ENCODE measurements around the gene STAU1. TPM values are rescaled to one million over a fixed set of nuclear protein-coding genes. Genes with fewer than 3 reads are reported as not detected.
A peak's percentile ranks its signal among the peaks of the same experiment; 100 is the strongest.

STAU1 gene, protein sequence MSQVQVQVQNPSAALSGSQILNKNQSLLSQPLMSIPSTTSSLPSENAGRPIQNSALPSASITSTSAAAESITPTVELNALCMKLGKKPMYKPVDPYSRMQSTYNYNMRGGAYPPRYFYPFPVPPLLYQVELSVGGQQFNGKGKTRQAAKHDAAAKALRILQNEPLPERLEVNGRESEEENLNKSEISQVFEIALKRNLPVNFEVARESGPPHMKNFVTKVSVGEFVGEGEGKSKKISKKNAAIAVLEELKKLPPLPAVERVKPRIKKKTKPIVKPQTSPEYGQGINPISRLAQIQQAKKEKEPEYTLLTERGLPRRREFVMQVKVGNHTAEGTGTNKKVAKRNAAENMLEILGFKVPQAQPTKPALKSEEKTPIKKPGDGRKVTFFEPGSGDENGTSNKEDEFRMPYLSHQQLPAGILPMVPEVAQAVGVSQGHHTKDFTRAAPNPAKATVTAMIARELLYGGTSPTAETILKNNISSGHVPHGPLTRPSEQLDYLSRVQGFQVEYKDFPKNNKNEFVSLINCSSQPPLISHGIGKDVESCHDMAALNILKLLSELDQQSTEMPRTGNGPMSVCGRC
- 79.7 TPM for total RNA-seq (ENCODE audit: unreplicated experiment)
- long read RNA-seq, transcript STAU1-203 (13 exons, 3,211 nt): major isoform, 9 of 38 reads
- long read RNA-seq, partial matches to known transcripts: 14 of 38 reads
- long read RNA-seq, other reads (novel, unspliced or antisense): 12 of 38 reads

DNA sequence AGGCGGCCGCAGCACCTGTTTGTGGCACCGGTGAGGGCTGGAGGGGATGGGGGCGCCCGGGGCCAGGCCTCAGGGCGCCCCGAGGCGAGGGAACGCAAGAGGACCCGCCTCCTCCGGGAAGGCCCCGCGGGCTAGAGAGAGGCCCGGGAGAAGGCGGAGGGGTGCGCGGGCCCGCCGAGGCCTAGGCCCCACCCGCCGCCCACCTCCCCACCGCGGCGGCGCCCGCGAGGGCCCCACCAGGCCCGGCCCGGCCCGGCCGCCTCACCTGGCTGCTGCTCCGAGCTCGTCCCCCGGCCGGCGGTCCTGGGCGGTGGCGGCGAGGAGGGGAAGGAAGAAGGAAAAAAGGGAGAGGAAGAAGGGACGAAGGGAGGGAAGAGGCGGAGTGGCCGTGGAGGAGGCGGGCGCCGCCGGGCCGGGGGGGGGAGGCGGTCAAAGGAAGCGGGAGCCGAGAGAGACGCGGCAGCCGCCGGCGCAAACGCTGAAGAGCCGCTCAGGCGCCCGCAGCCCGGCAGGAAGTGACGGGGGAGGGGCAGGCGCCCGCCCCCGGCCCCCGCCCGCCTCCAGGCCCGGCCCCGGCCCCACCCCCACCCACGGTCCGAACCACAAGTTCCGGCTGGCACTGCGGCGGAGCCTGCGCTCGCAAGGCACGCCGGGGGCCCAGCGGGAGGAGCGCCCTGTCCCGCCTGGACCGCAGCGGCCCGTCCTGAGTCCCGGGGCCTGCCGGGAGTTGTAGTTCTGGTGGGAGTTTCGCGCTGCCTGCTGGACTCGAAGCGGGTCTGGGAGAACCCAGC, at the start of gene STAU1:
TSS of gene STAU1 (minus strand) at position 484 of the 791 bp plus-strand sequence. CDS start 22,133 bp downstream, outside the sequence.
- peaks cover 5% of the 10 kb centered on the region for H3K9me3 Mint-ChIP-seq (ENCODE audit: unreplicated experiment)
- peak within 1 kb of the TSS; percentile 85 for H3K27ac Mint-ChIP-seq (ENCODE audit: unreplicated experiment)
- TF ChIP-seq, protein P1, sequence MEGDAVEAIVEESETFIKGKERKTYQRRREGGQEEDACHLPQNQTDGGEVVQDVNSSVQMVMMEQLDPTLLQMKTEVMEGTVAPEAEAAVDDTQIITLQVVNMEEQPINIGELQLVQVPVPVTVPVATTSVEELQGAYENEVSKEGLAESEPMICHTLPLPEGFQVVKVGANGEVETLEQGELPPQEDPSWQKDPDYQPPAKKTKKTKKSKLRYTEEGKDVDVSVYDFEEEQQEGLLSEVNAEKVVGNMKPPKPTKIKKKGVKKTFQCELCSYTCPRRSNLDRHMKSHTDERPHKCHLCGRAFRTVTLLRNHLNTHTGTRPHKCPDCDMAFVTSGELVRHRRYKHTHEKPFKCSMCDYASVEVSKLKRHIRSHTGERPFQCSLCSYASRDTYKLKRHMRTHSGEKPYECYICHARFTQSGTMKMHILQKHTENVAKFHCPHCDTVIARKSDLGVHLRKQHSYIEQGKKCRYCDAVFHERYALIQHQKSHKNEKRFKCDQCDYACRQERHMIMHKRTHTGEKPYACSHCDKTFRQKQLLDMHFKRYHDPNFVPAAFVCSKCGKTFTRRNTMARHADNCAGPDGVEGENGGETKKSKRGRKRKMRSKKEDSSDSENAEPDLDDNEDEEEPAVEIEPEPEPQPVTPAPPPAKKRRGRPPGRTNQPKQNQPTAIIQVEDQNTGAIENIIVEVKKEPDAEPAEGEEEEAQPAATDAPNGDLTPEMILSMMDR (IDR thresholded peaks at IDR 0.05; ENCODE audit: partially characterized antibody, unreplicated experiment): no peak
- peaks cover 11% of the 10 kb centered on the region for H3K4me1 Mint-ChIP-seq (ENCODE audit: low read depth, unreplicated experiment)
- DNase-seq: peak; percentile 96
- peak within 1 kb of the TSS; percentile 89 for H3K4me3 Mint-ChIP-seq (ENCODE audit: unreplicated experiment)
- peaks cover 8% of the 10 kb centered on the region for H3K27me3 Mint-ChIP-seq (ENCODE audit: unreplicated experiment)
- H3K36me3 Mint-ChIP-seq (ENCODE audit: unreplicated experiment): peaks cover 4% of the 10 kb centered on the region

DNA sequence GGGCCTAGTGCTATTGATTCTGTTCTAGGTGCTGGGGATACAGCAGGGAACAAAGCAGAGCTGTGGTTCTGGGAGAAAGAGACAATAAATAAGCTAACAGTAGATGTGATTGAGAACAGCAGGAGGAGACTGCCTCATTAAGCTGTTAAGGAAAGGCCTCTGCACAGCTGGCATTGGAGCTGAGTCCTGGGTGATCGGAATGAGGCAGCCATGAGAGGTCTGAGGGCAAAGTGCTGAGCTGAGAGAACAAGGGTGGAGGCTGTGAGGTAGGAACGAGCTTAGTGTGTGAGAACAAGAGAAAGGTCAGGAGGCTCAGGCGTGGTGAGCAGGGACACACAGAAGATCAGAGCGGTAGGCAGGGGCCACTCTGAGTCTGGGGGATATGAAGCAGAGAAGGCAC, 49.4 kb upstream of the STAU1 start:
- peaks cover 9% of the 10 kb centered on the region for H3K36me3 Mint-ChIP-seq (ENCODE audit: unreplicated experiment)
- no peak for DNase-seq
- peaks cover 4% of the 10 kb centered on the region for H3K9me3 Mint-ChIP-seq (ENCODE audit: unreplicated experiment)
- H3K4me3 Mint-ChIP-seq (ENCODE audit: unreplicated experiment): peak overlapping the region; percentile 4
- H3K27ac Mint-ChIP-seq (ENCODE audit: unreplicated experiment): peak overlapping the region; percentile 68
- peaks cover 4% of the 10 kb centered on the region for H3K4me1 Mint-ChIP-seq (ENCODE audit: low read depth, unreplicated experiment)
- peaks cover 2% of the 10 kb centered on the region for H3K27me3 Mint-ChIP-seq (ENCODE audit: unreplicated experiment)
- TF ChIP-seq, protein P1 (IDR thresholded peaks at IDR 0.05; ENCODE audit: partially characterized antibody, unreplicated experiment): no peak

DNA sequence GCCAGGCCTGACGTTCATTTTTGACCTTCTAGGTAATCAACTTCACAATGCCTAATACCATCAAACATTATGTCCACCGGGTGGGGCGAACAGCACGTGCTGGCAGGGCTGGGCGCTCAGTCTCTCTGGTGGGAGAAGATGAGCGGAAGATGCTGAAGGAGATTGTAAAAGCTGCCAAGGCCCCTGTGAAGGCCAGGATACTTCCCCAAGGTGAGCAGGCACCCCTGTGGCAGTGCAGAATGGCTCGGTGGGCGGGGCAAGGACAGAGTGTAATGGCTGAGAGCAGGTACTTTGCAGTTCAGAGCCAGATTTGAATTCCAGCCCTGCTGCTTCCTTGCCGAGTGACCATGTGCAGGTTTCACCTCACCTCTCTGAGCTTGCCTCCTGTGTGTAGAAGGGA, 48.2 kb upstream of the STAU1 start:
- Mint-ChIP-seq H3K27me3 (ENCODE audit: unreplicated experiment) (peaks cover 2% of the 10 kb centered on the region), H3K36me3 (ENCODE audit: unreplicated experiment) (peaks cover 9% of the 10 kb centered on the region), H3K4me3 (ENCODE audit: unreplicated experiment) (no peak overlapping the region), H3K9me3 (ENCODE audit: unreplicated experiment) (peaks cover 4% of the 10 kb centered on the region), H3K4me1 (ENCODE audit: low read depth, unreplicated experiment) (peaks cover 7% of the 10 kb centered on the region), H3K27ac (ENCODE audit: unreplicated experiment) (no peak overlapping the region)
- TF ChIP-seq, protein P1 (IDR thresholded peaks at IDR 0.05; ENCODE audit: partially characterized antibody, unreplicated experiment): no peak
- no peak for DNase-seq

DNA sequence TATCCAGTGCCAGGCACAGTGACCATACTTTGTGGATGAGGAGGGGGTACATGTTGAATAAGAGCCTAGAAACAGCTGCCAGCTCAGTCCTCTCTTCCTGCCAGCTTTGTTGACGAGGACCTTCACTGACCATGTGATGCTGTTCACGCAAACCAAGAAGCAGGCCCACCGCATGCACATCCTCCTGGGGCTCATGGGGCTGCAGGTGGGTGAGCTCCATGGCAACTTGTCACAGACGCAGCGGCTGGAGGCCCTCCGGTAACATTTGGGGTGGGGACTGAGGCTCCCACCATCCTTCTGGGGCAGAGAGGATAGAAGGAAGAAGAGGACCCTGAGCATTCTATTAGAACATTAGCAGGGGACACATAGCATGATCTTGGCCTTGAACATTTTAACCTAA, 46.7 kb upstream of the STAU1 start:
- Mint-ChIP-seq H3K27ac (ENCODE audit: unreplicated experiment) (no peak overlapping the region), H3K9me3 (ENCODE audit: unreplicated experiment) (peaks cover 4% of the 10 kb centered on the region), H3K36me3 (ENCODE audit: unreplicated experiment) (peaks cover 9% of the 10 kb centered on the region), H3K4me3 (ENCODE audit: unreplicated experiment) (no peak overlapping the region), H3K27me3 (ENCODE audit: unreplicated experiment) (peaks cover 2% of the 10 kb centered on the region), H3K4me1 (ENCODE audit: low read depth, unreplicated experiment) (peaks cover 19% of the 10 kb centered on the region)
- DNase-seq: no peak
- TF ChIP-seq, protein P1 (IDR thresholded peaks at IDR 0.05; ENCODE audit: partially characterized antibody, unreplicated experiment): no peak

All from glutamatergic neuron (in vitro differentiated cells).